DMS53 (cell line): Measurements from ENCODE around the gene PAFAH1B2.
"Not testable (repeated sequence)": the region's sequence is repeated elsewhere in the genome, so short reads cannot be mapped to it uniquely, and the experiment has no call there.

ENCODE experiments used
- DNase-seq: peaks from one replicate; lab custom pipeline; 2025; lab: John Stamatoyannopoulos, UW

The PAFAH1B2 gene, protein sequence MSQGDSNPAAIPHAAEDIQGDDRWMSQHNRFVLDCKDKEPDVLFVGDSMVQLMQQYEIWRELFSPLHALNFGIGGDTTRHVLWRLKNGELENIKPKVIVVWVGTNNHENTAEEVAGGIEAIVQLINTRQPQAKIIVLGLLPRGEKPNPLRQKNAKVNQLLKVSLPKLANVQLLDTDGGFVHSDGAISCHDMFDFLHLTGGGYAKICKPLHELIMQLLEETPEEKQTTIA

GRCh38 chr11:117143871-117144476 lies at the start of gene PAFAH1B2:
PAFAH1B2 (plus strand) TSS chr11:117144287; CDS start chr11:117152448, 8,161 bp downstream.
- peak; percentile 98 for DNase-seq

- no peak for DNase-seq
Measured at GRCh38 chr11:117094776-117095175, 49.3 kb upstream of the PAFAH1B2 start.

GRCh38 chr11:117095284-117096161 lies 48.6 kb upstream of the PAFAH1B2 start:
- DNase-seq: no peak

DNA sequence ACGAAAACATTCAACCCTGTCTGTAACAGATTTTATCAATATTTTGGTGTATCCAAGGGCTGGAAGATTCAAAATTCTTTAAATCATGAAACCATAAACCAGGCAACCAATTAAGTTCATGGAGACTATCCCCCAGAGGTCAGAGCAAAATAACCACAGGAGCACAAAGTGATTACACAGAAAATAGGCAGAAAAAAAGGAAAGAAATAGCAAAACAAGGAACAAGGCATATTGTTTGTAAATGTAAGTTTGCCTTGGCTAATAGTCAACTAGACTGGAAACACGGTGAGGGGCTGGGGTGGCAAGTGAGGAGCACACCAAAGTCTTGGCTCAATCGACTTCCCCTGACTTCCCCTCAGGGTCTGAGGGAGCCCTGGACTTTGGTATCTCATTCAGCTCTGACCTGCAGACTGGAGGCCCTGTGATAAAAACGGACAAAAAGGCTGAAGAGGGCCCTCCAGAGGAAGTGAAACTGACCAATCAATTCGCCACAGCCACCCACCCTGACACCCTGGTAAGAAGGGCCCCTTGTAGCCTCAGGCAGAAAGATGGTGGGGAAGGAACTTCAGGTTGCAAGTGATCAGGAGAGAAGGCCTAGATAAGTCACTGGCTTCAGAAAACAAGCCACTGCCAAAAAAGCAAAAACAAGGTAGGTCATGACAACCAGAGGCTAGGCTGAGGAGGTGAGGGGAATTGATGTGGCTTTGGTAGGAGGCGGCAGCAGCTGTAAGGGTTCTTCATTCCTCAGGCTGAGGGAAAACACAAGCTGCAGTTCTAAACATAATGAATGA lies 47.7 kb upstream of the PAFAH1B2 start:
- peak; percentile 48 for DNase-seq

DNA sequence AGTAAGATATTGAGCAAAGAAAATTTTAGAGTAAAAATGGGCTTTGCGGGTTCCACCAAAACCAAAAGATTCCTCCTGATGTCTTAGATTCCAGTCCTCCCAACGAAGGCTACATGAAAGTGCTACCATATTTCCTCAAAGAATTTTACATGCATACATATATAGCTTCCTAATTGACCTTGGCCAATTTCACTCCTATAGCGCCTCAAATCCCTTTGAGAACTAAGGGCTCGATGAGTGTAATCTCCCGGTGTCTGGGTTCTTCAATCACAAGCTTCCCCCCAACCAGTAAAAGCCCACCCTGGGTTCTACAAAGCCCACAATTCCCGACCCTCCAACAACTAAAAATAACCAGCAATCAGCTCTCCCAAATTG lies 47.1 kb upstream of the PAFAH1B2 start:
- DNase-seq: peak; percentile 38

DNA sequence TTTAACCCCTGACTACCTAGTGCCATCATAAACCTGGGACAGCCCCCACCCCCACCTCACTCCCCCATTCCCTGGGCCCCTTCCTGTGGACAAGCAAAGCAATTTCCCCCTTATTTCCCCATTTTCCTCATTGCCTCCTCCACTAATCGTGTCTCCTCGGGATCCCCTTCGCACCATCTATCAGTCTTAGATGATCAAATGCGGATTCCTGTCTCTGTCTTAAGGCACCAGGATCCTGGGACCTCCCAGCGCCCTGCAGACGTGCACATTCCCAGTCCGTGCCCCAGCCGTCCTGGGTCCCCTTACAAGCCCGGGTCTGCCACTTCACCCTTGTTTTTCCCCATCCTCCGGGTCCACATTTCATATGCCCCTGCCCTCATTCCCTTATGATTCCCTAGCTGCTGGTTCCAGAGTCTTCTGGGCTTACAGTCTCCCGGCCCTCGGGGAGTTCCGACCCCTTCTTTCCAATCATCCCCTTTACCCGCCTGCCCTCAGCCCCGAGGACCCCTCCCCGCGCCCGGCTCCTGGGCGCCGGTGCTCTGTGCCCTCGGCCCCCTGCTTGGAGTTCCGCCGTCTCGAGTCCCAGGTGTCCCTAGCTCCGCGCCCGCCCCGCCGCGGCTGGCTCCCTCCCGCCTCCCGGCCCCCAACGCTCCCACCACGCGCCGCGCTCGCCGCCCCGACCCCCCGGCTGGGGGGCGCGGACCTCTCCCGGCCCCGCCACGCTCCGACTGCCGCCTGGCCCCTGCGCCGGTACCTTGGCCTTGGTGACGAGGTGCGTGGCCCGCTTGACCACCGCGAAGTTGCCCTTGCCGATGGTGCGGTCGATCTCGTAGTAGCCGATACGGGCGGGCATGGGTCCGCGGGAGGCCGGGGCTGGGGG lies 46.5 kb upstream of the PAFAH1B2 start:
- peak; percentile 71 for DNase-seq

GRCh38 chr11:117098269-117099232 lies 45.5 kb upstream of the PAFAH1B2 start, which contains the start of gene SIK3:
SIK3 (minus strand) TSS chr11:117098428; CDS start chr11:117098415, 13 bp downstream.
- peak; percentile 98 for DNase-seq

DNA sequence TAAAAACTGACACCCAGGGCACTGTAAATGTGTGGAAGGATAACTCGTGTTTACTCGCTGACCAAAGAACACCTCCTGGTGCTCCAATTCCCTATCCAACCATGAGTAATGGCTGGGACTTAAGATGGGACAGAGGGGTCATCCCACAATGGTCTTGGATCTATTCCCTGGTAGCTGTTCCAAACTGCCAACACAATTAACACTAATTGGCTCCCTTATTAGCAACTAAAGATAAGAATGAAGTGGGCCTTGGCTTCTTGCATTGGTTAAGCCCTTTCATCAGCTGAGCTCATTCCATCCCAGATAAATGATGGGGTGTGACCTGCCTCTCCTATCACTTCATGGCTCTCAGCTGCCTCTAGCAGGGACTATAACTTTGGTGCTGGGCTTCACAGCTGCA lies 44.4 kb upstream of the PAFAH1B2 start:
- peak; percentile 35 for DNase-seq

DNA sequence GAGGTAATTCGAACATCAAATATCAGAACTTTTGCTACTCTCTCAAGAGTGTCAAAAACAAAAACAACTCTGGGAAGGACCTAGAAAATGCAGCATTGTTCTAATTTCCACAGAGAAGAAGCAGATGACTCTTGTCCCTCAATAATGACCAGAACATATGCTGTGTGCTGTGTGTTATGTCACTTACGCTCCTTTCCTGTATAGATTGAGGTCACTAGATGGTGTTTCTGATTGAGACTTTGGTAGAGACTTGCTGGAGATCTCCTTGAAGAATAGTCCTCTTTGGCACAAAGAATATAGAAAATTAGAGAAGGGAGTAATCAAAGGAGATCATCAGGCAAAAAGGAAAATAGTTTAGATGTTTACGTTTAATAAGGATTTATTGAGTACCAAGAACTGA lies 43.5 kb upstream of the PAFAH1B2 start:
- no peak for DNase-seq

DNA sequence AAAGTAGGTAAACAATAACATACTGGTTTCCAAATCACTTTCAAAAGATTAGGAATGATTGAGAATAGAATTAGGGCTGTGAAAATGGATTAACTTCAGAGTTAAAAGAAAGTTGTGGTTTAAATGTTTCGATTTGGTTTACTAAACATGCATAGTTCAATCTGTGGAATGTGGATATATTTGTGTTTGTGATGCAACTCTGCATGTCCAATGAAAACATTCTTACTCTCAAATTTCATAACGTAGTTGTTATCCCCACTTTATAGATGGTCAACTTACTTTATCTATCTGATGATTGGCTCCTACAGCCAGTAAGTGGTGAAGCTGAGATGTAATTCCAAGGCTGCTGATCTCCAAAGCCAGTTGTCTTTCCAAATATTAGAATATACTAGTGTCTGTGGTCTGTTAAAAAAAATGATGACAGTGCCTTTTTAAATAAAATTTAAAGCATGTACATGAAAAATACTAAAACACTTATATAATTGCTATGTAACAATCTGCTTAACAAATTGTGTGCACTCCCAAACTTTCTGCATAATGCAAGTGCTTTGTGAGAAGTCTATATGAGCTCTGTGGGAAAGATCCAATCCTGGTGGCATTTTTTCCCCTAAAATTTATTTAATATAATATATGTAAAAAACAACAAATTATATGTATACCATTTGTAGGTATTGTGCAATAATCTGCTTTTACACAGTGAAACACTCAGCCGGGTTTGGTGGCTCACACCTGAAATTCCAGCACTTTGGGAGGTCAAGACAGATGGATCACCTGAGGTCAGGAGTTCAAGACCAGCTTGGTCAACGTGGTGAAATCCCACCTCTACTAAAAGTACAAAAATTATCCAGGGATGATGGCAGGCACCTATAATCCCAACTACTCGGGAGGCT lies 36.1 kb upstream of the PAFAH1B2 start:
- no peak for DNase-seq

DNA sequence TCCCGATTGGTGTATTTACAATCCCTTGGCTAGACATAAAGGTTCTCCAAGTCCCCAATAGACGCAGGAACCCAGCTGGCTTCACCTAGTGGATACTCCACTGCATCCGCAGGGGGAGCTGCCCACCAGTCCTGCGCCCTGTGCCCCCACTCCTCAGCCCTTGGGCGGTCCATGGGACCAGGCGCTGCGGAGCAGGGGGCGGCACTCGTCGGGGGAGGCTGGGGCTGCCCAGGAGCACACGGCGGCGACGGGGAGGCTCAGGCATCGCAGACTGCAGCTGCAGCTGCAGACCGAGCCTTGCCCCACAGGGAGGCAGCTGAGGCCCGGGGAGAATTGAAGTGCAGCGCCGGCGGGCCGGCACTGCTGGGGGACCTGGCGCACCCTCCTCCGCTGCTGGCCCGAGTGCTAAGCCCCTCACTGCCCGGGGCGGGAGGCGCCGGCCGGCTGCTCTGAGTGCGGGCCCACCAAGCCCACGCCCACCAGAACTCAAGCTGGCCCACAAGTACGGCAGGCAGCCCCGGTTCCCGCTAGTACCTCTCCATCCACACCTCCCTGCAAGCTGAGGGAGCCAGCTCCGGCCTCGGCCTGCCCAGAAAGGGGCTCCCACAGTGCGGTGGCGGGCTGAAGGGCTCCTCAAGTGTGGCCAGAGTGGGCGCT lies 33.7 kb upstream of the PAFAH1B2 start:
- no peak for DNase-seq

- DNase-seq: not testable (repeated sequence)
Measured at GRCh38 chr11:117112497-117112896, 31.6 kb upstream of the PAFAH1B2 start.

- not testable (repeated sequence) for DNase-seq
Measured at GRCh38 chr11:117112939-117113338, 31.1 kb upstream of the PAFAH1B2 start.

GRCh38 chr11:117117681-117118080 lies 26.4 kb upstream of the PAFAH1B2 start:
- no peak for DNase-seq

DNA sequence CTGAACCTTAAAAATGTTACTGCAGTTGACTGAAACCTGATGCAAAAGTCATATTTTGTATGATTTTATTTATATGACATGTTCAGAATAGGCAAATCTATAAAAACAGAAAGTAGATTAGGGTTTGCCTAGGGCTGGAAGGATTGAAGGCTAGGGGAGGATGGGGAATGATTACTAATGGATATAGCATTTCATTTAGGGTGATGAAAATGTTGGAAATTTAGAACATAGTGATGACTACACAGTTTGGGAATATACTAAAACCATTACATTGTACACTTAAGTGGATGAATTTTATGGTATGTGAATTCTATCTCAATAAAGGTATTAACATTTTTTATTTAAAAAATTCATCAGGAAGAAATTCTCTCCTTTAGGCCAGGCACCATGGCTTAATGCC lies 22.9 kb upstream of the PAFAH1B2 start:
- DNase-seq: no peak

GRCh38 chr11:117122556-117122955 lies 21.5 kb upstream of the PAFAH1B2 start:
- DNase-seq: no peak

DNA sequence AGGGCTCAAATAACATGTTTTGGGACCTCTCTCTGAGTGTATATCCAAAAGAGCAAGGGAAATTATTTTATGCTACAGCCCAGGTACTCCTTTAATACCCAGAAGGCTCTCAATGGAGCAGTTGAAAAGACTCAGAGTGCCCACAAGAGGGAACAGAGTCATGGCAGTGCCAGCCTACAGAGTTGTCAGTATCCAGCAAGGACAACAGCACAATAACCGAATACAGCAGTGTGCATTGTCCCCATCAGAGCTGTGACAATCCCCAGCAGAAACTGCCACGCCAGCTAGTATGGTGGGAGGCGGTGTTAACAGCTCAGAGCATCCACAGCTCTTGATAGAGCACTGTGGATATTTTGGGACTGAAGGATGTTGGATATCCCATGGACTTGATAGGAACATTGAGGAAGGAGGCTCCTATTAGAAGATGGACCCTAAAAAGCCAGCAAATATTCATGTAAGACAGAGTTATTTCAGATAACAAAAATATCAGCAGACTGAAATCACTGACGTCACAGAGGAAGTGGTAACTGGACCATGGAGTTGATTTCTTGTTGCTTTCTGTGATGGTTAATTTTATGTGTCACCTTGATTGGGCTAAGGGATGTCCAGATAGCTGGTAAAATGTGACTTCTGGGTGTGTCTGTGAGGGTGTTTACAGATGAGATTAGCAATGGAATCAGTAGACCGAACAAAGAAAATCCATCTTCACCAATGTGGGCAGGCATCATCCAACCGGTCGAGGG lies 17.7 kb upstream of the PAFAH1B2 start:
- DNase-seq: no peak
